GM10847 (cell line): ENCODE data around the gene CLDN14.

Source experiments
- POLR2A ChIP-seq: IDR thresholded peaks from 2 replicates; pipeline ENCODE4 v1.6.1; 2011; ENCODE audit not compliant: insufficient read length; ENCODE audit errors: extremely low read depth

The CLDN14 gene

DNA sequence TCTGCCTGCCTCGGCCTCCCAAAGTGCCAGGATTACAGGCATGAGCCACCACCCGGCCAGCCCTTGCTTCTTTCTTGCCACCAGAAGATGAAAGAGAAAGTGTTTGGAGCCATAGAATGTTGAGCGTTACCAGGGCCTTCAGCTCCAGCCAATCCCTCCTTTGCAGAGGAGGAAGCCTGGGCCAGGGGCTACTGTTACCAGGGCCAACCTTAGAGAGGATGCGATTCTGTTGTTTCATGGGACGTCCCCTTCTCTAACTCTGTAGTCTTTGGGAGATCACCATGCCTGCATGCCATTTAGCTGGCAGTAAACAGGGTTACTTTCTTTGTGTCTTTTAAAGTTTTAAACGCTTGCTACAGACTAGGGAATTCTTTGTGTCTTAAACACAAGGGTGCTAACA, 45.8 kb downstream of the CLDN14 start:
- TF ChIP-seq POLR2A: no peak

GRCh38 chr21:36433059-36433709, 46.7 kb downstream of the CLDN14 start:
- TF ChIP-seq POLR2A: no peak

- no peak for TF ChIP-seq POLR2A
Measured at GRCh38 chr21:36431252-36431651, 48.7 kb downstream of the CLDN14 start.

GRCh38 chr21:36430841-36431240, 49.1 kb downstream of the CLDN14 start:
- TF ChIP-seq POLR2A: no peak

- TF ChIP-seq POLR2A: no peak
Measured at GRCh38 chr21:36429947-36430546, 49.9 kb downstream of the CLDN14 start.

DNA sequence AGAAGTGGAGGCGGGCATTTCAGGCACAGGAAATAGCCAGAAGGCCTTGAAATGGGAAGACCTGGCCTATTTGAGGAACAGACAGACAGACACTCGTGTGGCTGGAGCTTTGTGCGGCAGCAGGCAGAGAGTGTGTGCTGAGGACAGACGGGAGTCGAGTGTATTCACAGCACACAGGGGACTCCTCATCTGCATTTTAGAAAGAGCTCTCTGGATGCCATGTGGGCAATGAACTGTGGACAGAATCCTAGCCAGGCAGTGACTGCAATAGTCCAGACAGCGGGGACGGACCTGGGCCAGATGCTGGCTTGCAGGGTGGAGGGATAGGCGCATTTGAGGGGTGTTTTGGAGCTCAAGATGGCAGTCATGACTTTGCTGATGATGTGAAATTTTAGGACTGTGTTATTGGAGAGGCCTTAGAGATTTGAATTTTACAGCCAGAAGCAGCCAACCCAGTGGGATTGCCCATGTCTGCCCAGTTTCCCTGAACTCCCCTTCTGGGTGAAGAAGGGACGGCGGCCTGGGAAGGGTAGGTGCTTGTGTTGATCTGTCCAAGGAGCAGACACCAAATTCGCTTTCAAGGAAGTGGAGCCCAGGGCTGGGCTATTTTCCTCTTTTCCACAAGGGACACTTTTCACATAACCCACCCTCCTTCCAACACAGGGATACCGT, 51.0 kb downstream of the CLDN14 start:
- no peak for TF ChIP-seq POLR2A

DNA sequence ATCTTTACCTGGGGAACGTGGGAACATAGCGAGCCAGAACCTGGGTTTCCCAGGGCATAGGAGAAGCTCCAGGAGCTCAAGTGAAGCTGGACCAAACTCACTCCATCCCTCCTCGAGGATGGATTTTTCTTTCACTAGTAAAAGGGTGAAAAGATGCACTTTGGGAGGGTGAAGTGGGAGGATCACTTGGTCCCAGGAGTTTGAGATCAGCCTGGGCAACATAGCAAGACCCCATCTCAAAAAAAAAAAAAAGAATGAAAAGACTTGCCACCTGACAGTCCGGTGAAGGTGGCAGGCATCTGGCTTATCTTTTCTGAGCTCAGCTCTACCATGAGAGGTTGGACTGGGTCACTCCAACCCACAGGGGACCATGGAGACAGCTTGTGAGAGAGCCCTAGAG, 52.4 kb downstream of the CLDN14 start:
- no peak for TF ChIP-seq POLR2A

GRCh38 chr21:36425286-36425685, 54.6 kb downstream of the CLDN14 start:
- TF ChIP-seq POLR2A: no peak

DNA sequence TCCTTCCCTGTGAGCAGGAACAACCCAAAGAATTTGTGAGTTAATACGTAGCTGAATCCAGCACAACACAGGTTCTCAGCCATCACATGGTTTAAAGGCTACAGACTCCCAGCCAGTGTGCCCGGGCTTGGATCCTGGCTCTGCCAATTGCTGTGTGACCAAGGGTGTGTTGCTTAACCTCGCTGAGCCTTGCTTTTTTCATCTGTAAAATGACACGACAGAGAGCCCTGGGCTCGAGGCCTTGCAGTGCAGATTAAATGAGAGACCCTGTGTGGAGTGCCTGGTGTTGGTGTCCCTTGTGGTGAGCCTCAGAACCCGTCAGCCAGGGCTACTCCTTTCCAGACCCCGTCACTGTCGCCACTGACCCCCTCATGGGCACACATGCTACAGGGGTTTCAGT, 55.3 kb downstream of the CLDN14 start:
- TF ChIP-seq POLR2A: no peak

- TF ChIP-seq POLR2A: no peak
Measured at GRCh38 chr21:36423771-36424433, 56.0 kb downstream of the CLDN14 start.

GRCh38 chr21:36422279-36423098, 57.4 kb downstream of the CLDN14 start:
- no peak for TF ChIP-seq POLR2A

DNA sequence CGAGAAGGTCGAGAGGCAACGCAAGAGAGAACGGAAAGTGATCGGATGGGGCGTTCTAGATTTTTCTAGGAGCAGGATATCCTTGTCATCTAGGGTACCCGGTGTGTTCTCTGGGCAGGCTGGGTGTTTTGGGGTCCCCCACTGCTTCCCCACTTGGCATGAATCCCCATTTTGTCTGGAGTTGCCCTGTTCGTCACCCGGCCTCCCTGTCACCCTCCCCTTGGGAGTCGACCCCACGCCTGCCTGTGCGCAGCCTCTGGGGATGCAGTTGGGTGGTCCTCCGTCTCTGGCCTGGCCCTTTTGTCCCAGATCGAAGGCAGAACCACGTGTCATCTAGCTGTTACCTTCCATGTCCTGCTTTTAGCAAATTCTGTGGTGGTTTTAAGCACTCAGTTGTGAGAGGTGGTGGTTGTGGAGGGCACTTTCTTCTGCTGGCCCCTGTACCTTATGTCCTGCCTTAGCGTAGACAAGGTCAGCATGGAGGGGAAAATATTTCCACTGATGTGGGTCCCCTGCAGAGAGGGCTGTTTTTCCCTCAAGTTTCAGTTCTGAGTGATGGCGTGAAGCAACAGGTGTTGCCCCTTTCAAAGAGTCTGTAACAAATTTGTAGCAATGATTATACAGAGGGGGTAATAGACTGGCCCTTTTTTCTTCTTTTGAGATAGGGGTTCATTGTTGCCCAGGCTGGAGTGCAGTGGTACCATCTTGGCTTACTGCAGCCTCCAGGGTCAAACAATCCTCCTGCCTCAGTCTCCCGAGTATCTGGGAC, 59.2 kb downstream of the CLDN14 start:
- no peak for TF ChIP-seq POLR2A

- TF ChIP-seq POLR2A: no peak
Measured at GRCh38 chr21:36419996-36420395, 59.9 kb downstream of the CLDN14 start.

DNA sequence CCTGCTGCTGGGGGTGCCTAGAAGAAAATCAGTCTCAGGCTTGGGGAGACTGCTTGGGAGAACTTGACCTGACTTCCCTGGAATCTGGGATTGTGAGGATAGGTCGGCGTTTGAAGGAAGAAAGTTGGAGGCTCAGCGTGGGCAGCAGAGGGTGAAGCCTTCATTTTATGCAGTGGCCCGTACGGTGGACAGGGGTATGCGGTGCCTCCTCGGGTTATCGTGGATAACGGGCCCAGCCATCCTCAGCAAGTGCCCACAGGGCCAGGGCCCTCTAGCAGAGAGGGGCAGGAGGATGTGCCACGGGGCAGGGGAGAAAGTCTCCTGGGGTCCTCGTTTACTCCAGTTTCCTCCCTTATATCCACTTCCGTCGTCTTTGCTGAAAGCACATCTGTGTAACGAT, 60.7 kb downstream of the CLDN14 start:
- no peak for TF ChIP-seq POLR2A
